HepG2 (cell line): ENCODE results near the gene THADA. TPM values are rescaled to one million over a fixed set of nuclear protein-coding genes. Genes with fewer than 3 reads are reported as not detected.
A peak's percentile ranks its signal among the peaks of the same experiment; 100 is the strongest.

Source experiments
- CENPT ChIP-seq: sonication (generic); formaldehyde crosslinking; IDR thresholded peaks from 2 replicates; pipeline ENCODE4 v1.8.0; 2022; ENCODE audit warnings: low read depth, mild to moderate bottlenecking, moderate library complexity, missing genetic modification reagents
- GZF1 ChIP-seq: sonication (generic); formaldehyde crosslinking; IDR thresholded peaks from 2 replicates; pipeline ENCODE4 v1.5.1; 2020; ENCODE audit warnings: mild to moderate bottlenecking, missing genetic modification reagents
- HMGA1 ChIP-seq: sonication (generic); formaldehyde crosslinking; conservative IDR thresholded peaks from 2 replicates; pipeline ENCODE4 v1.4.0; 2020; ENCODE audit warnings: missing genetic modification reagents
- MAFK ChIP-seq, 2 experiments: IDR thresholded peaks in 1 of 2; conservative IDR thresholded peaks in 1 of 2; 2 replicates each; pipeline ENCODE4 v1.6.1; 2011; ENCODE audit warnings: improper control_type of control experiment in 2 of 2, low read length in 2 of 2
- MEIS2 ChIP-seq: sonication (generic); formaldehyde crosslinking; IDR thresholded peaks from 2 replicates; pipeline ENCODE4 v1.9.0; 2021; ENCODE audit warnings: mild to moderate bottlenecking, missing genetic modification reagents
- PBX3 ChIP-seq: sonication (generic); formaldehyde crosslinking; IDR thresholded peaks from 2 replicates; pipeline ENCODE4 v1.8.1; 2023; ENCODE audit warnings: missing genetic modification reagents, inconsistent platforms, borderline replicate concordance
- POGZ ChIP-seq: sonication (generic); formaldehyde crosslinking; IDR thresholded peaks from 2 replicates; pipeline ENCODE4 v1.4.0; 2020; ENCODE audit warnings: mild to moderate bottlenecking, missing genetic modification reagents
- SKI ChIP-seq: fragments of 450-650 bp; IDR thresholded peaks from one replicate; pipeline ENCODE4 v1.6.1; 2018; ENCODE audit warnings: mild to moderate bottlenecking; ENCODE audit not compliant: partially characterized antibody
- SMARCC2 ChIP-seq: fragments of 450-650 bp; IDR thresholded peaks from 2 replicates; pipeline ENCODE4 v1.6.1; 2017; ENCODE audit warnings: antibody characterized with exemption, mild to moderate bottlenecking
- TIGD3 ChIP-seq: sonication (generic); formaldehyde crosslinking; IDR thresholded peaks from 2 replicates; pipeline ENCODE4 v1.5.1; 2020; ENCODE audit warnings: mild to moderate bottlenecking, missing genetic modification reagents, borderline replicate concordance
- TP53 ChIP-seq: sonication (generic); formaldehyde crosslinking; conservative IDR thresholded peaks from 2 replicates; pipeline ENCODE4 v1.4.0; 2020; ENCODE audit warnings: missing genetic modification reagents
- ZBTB4 ChIP-seq: sonication (generic); formaldehyde crosslinking; IDR thresholded peaks from 2 replicates; pipeline ENCODE4 v1.4.0; 2020; ENCODE audit warnings: missing genetic modification reagents, mild to moderate bottlenecking, borderline replicate concordance
- ZFP36 ChIP-seq: fragments of 150-350 bp; IDR thresholded peaks from 2 replicates; pipeline ENCODE4 v1.6.1; 2018; ENCODE audit warnings: borderline replicate concordance, low read length, low read depth; ENCODE audit not compliant: partially characterized antibody
- ZNF367 ChIP-seq: sonication (generic); formaldehyde crosslinking; IDR thresholded peaks from 2 replicates; pipeline ENCODE4 v1.4.0; 2020; ENCODE audit warnings: missing genetic modification reagents, borderline replicate concordance
- ZNF562 ChIP-seq: sonication (generic); formaldehyde crosslinking; IDR thresholded peaks from 2 replicates; pipeline ENCODE4 v1.8.0; 2022; ENCODE audit warnings: missing genetic modification reagents, borderline replicate concordance
- polyA plus RNA-seq, 8 experiments: library from polyadenylated mRNA; depleted of rRNA in 3 of 8; stranded (reverse) in 7 of 8; unstranded in 1 of 8; fragments of >200 nt; fragmentation: Illumina TruSeq in 4 of 8; extraction: Trizol in 4 of 8; gene quantifications; 2 replicates each; pipeline versions ENCODE4 v1.2.1 to v1.2.3, GENCODE V29; 2011 to 2016; ENCODE audit warnings: low read depth in 4 of 8, missing spikeins in 1 of 8, mixed read lengths in 1 of 8; ENCODE audit not compliant: insufficient read depth in 1 of 8
- total RNA-seq, 5 experiments: library from RNA; depleted of rRNA; stranded (reverse); fragments of >200 nt; fragmentation: Illumina TruSeq; extraction: Trizol; gene quantifications; 2 replicates each; pipeline ENCODE4 v1.2.3, GENCODE V29; 2016; ENCODE audit warnings: low read depth in 1 of 5
- TF ChIP-seq, protein P1 (sequence below): sonication (generic); formaldehyde crosslinking; IDR thresholded peaks from 2 replicates; pipeline ENCODE4 v1.4.0; 2020; ENCODE audit warnings: missing genetic modification reagents
- TF ChIP-seq, protein P2 (sequence below): IDR thresholded peaks from 2 replicates; pipeline ENCODE4 v1.6.1; 2016; ENCODE audit warnings: missing compliant biosample characterization, missing genetic modification reagents, borderline replicate concordance
- TF ChIP-seq, protein P3 (sequence below): sonication (generic); formaldehyde crosslinking; IDR thresholded peaks from 2 replicates; pipeline ENCODE4 v1.8.0; 2022; ENCODE audit warnings: low read depth, missing genetic modification reagents

The THADA gene
- total and polyA plus RNA-seq, 2 of the 13 experiments (the other 11 are each of a cell fraction or from before 2014, with no cell fraction given): 12.7 to 21.7 TPM

GRCh38 chr2:43226558-43226954 is 369.3 kb downstream of the THADA start, which contains the start of gene ZFP36L2 (continued):
- no peak for TF ChIP-seq TIGD3 (CRISPR knock-in tag)
- TF ChIP-seq POGZ (CRISPR knock-in tag): no peak
- 0 out of 2 replicates have a peak, but pooled peaks have one; percentile 15 for TF ChIP-seq MEIS2
- TF ChIP-seq, protein P1, sequence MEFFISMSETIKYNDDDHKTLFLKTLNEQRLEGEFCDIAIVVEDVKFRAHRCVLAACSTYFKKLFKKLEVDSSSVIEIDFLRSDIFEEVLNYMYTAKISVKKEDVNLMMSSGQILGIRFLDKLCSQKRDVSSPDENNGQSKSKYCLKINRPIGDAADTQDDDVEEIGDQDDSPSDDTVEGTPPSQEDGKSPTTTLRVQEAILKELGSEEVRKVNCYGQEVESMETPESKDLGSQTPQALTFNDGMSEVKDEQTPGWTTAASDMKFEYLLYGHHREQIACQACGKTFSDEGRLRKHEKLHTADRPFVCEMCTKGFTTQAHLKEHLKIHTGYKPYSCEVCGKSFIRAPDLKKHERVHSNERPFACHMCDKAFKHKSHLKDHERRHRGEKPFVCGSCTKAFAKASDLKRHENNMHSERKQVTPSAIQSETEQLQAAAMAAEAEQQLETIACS: peak; percentile 69
- no peak for TF ChIP-seq ZNF367 (CRISPR knock-in tag)
- no peak for TF ChIP-seq SMARCC2
- 0 out of 2 replicates have a peak, but pooled peaks have one; percentile 64 for TF ChIP-seq TP53 (CRISPR knock-in tag)
- peak; percentile 81; the same call in 1 of the 2 replicates for TF ChIP-seq PBX3 (CRISPR knock-in tag)
- no peak for TF ChIP-seq CENPT (CRISPR knock-in tag)
- no peak for TF ChIP-seq ZFP36
- TF ChIP-seq, protein P2, sequence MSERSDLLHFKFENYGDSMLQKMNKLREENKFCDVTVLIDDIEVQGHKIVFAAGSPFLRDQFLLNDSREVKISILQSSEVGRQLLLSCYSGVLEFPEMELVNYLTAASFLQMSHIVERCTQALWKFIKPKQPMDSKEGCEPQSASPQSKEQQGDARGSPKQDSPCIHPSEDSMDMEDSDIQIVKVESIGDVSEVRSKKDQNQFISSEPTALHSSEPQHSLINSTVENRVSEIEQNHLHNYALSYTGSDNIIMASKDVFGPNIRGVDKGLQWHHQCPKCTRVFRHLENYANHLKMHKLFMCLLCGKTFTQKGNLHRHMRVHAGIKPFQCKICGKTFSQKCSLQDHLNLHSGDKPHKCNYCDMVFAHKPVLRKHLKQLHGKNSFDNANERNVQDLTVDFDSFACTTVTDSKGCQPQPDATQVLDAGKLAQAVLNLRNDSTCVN (CRISPR knock-in tag): peak; percentile 2; the same call in 1 of the 2 replicates
- TF ChIP-seq GZF1 (CRISPR knock-in tag): no peak
- no peak for TF ChIP-seq HMGA1 (CRISPR knock-in tag)
- peak; percentile 14; the same call in 1 of the 2 replicates for TF ChIP-seq ZBTB4 (CRISPR knock-in tag)
- no peak for TF ChIP-seq MAFK (conservative IDR thresholded peaks at IDR 0.05 in 1 of 2, IDR thresholded peaks at IDR 0.05 in 1 of 2; ENCODE audit: low read length in 2 of 2)
- TF ChIP-seq, protein P3, sequence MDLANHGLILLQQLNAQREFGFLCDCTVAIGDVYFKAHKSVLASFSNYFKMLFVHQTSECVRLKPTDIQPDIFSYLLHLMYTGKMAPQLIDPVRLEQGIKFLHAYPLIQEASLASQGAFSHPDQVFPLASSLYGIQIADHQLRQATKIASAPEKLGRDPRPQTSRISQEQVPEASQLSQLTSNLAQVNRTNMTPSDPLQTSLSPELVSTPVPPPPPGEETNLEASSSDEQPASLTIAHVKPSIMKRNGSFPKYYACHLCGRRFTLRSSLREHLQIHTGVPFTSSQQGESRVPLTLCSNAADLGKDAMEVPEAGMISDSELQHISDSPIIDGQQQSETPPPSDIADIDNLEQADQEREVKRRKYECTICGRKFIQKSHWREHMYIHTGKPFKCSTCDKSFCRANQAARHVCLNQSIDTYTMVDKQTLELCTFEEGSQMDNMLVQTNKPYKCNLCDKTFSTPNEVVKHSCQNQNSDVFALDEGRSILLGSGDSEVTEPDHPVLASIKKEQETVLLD: no peak; the same call in none of the 2 replicates
- no peak for TF ChIP-seq ZNF562 (CRISPR knock-in tag)
- no peak for TF ChIP-seq SKI
